ENCODE results near the gene CBX8. TPM values are rescaled to one million over a fixed set of nuclear protein-coding genes. Genes with fewer than 3 reads are reported as not detected.

CBX8 gene
- total and polyA plus RNA-seq, 2 of the 13 experiments (the other 11 are each of a cell fraction or from before 2014, with no cell fraction given): 0.34 to 12.6 TPM

GRCh38 chr17:79808763-79809529, 12.1 kb upstream of the CBX8 start (continued):
- TF ChIP-seq ZNF597 (CRISPR knock-in tag; IDR thresholded peaks at IDR 0.05): no peak
- TF ChIP-seq STAT6 (CRISPR knock-in tag; IDR thresholded peaks at IDR 0.05; ENCODE audit: borderline replicate concordance): no peak
- peak; percentile 28; the same call in 1 of the 2 replicates for TF ChIP-seq THAP7 (CRISPR knock-in tag; IDR thresholded peaks at IDR 0.05)
- no peak; the same call in 1 of the 2 replicates for TF ChIP-seq RNF219 (CRISPR knock-in tag; IDR thresholded peaks at IDR 0.05)
- no peak for TF ChIP-seq ZNF557 (CRISPR knock-in tag; IDR thresholded peaks at IDR 0.05)
- no peak for TF ChIP-seq ZNF703 (CRISPR knock-in tag; IDR thresholded peaks at IDR 0.05; ENCODE audit: borderline replicate concordance)
- 0 out of 2 replicates have a peak, but pooled peaks have one; percentile 37 for TF ChIP-seq ZNF326 (CRISPR knock-in tag; IDR thresholded peaks at IDR 0.05; ENCODE audit: borderline replicate concordance)
- peak; percentile 75 for TF ChIP-seq SMC3 (IDR thresholded peaks at IDR 0.05; ENCODE audit: low read length)
- peak; percentile 58 for TF ChIP-seq GATAD1 (CRISPR knock-in tag; IDR thresholded peaks at IDR 0.05)
- peak; percentile 69; the same call in 1 of the 2 replicates for TF ChIP-seq ZNF605 (CRISPR knock-in tag; IDR thresholded peaks at IDR 0.05)
- TF ChIP-seq ZNF644 (CRISPR knock-in tag; IDR thresholded peaks at IDR 0.05; ENCODE audit: low read depth): no peak
- TF ChIP-seq TGIF2 (CRISPR knock-in tag; IDR thresholded peaks at IDR 0.05): no peak
- TF ChIP-seq NR1H2 (CRISPR knock-in tag; IDR thresholded peaks at IDR 0.05; ENCODE audit: borderline replicate concordance, low read depth): no peak
- TF ChIP-seq SPEN (CRISPR knock-in tag; IDR thresholded peaks at IDR 0.05; ENCODE audit: low read depth): peak; percentile 59
- no peak for TF ChIP-seq SYNCRIP (IDR thresholded peaks at IDR 0.05; ENCODE audit: insufficient read depth, low read depth, low read length)
- no peak for TF ChIP-seq ZNF224 (CRISPR knock-in tag; IDR thresholded peaks at IDR 0.05)
- no peak for TF ChIP-seq CENPBD1 (CRISPR knock-in tag; IDR thresholded peaks at IDR 0.05; ENCODE audit: borderline replicate concordance, low read depth)
- TF ChIP-seq ZNF451 (CRISPR knock-in tag; IDR thresholded peaks at IDR 0.05): no peak
- peak; percentile 59 for TF ChIP-seq THAP11 (CRISPR knock-in tag; IDR thresholded peaks at IDR 0.05)
- TF ChIP-seq SUZ12 (IDR thresholded peaks at IDR 0.05; ENCODE audit: low read depth, low read length): no peak
- peak; percentile 69; the same call in 1 of the 2 replicates for TF ChIP-seq ZKSCAN1 (IDR thresholded peaks at IDR 0.05; ENCODE audit: low read length)
- no peak for TF ChIP-seq ZNF674 (CRISPR knock-in tag; IDR thresholded peaks at IDR 0.05; ENCODE audit: low read depth)

All from HepG2 (cell line).